Measurements from ENCODE around the gene ELK3. TPM values are rescaled to one million over a fixed set of nuclear protein-coding genes. Genes with fewer than 3 reads are reported as not detected.

ELK3 gene
- total and polyA plus RNA-seq, 2 of the 13 experiments (the other 11 are each of a cell fraction or from before 2014, with no cell fraction given) = 2.9 to 3.2 TPM

DNA sequence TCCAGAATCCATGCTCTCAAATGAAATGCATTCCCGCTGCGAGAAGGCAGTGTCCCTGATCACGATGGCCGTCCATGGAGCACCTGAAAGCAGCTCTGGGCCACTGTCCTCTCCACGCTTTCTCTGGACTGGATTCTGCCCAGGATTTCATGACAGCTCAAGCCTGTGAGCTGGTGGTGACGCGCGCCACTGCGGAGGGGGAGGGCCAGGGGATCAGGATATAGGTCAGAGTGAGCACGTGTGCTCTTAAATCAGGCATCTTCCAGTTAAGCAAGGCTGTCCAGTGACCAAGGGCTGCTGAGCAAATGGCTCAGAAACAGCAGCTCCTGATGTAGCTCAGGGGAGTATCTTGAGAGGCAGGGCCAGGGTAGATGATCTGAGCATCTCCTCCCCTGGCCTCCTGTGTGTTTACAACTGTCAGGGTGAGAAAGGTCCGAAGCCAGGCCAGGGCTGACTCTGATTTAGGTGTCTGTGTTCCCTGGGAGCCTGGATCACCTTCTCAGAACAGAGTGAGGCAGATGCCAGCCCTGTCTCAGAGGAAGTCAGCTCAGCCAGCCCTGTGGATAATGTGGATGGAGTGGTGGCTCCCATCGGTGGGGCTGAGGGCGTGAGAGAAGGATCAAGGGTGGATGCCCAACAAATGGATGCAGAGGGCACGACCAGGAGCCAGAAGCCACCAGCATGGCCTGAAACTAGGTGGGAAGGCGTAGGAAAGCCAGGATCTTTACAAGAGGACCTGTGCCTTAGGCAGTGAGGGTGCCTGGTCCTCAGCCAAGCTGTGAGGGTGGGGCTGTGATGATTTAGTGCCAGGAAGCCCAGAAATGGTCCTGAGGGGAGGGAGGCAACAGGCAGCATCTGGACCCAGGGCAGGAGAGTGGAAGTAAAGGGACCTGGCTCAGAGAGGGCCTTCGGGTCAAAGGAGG is 55.3 kb downstream of the ELK3 start:
- ATAC-seq (no peak), DNase-seq (ENCODE audit: low spot score) (no peak), FAIRE-seq (no peak)
- Histone ChIP-seq H3K27me3 (ENCODE audit: control insufficient read depth in 1 of 2, insufficient read depth in 2 of 2, low read length in 2 of 2) (no peaks in the 10 kb centered on the region), H3K27ac (ENCODE audit: extremely low read length, insufficient read depth, low read length) (no peak overlapping the region), H2AFZ (ENCODE audit: low read length) (no peak overlapping the region), H3K4me1 (ENCODE audit: insufficient read depth, low read length) (peaks cover 12% of the 10 kb centered on the region), H3K4me2 (ENCODE audit: low read depth, low read length) (no peak overlapping the region), H4K20me1 (ENCODE audit: insufficient read depth, low read length) (no peaks in the 10 kb centered on the region), H3K4me3 (replicated peaks in 1 of 3; ENCODE audit: insufficient read depth in 1 of 3, low read depth in 2 of 3, low read length in 3 of 3) (no peak overlapping the region), H3K9me3 (ENCODE audit: low read length) (no peaks in the 10 kb centered on the region), H3K79me2 (ENCODE audit: insufficient read depth, low read length) (no peaks in the 10 kb centered on the region), H3K36me3 (replicated peaks in 1 of 2; ENCODE audit: control insufficient read depth in 1 of 2, insufficient read depth in 2 of 2, low read length in 2 of 2) (peaks cover 0 to 4% of the 10 kb centered on the region in 2 experiments; a peak in 1 of 5 replicates), H3K9ac (ENCODE audit: insufficient read depth, low read depth, low read length) (no peak overlapping the region)
- CTCF ChIA-PET (ENCODE audit: low intra/inter-chr PET ratio, low total read pairs) = no interaction called here
- WGBS (ENCODE audit: low lambda C conversion rate) = 95% methylated on average over 13 of the region's 16 CpGs
- intact Hi-C loops (cut with micrococcal nuclease; ENCODE audit: unreplicated experiment) (no loop called here), in situ Hi-C loops (cut with HindIII; ENCODE audit: extremely low pct_ligation_motif_present, low pct_unique_long_range_greater_than_20kb) (no loop called here)
- POLR2A ChIA-PET = no interaction called here
- no peak for TF ChIP-seq SUZ12 (IDR thresholded peaks at IDR 0.05; ENCODE audit: low read depth, low read length)
- no peak for TF ChIP-seq ZNF670 (CRISPR knock-in tag; IDR thresholded peaks at IDR 0.05; ENCODE audit: borderline replicate concordance)
- TF ChIP-seq, protein P1, sequence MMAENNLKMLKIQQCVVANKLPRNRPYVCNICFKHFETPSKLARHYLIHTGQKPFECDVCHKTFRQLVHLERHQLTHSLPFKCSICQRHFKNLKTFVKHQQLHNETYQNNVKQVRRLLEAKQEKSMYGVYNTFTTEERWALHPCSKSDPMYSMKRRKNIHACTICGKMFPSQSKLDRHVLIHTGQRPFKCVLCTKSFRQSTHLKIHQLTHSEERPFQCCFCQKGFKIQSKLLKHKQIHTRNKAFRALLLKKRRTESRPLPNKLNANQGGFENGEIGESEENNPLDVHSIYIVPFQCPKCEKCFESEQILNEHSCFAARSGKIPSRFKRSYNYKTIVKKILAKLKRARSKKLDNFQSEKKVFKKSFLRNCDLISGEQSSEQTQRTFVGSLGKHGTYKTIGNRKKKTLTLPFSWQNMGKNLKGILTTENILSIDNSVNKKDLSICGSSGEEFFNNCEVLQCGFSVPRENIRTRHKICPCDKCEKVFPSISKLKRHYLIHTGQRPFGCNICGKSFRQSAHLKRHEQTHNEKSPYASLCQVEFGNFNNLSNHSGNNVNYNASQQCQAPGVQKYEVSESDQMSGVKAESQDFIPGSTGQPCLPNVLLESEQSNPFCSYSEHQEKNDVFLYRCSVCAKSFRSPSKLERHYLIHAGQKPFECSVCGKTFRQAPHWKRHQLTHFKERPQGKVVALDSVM (CRISPR knock-in tag; IDR thresholded peaks at IDR 0.05) = no peak
- TF ChIP-seq ZNF292 (CRISPR knock-in tag; IDR thresholded peaks at IDR 0.05; ENCODE audit: borderline replicate concordance, low read depth) = no peak
- TF ChIP-seq ZMYM4 (CRISPR knock-in tag; IDR thresholded peaks at IDR 0.05) = no peak
- no peak for TF ChIP-seq TOE1 (CRISPR knock-in tag; IDR thresholded peaks at IDR 0.05)
- no peak for TF ChIP-seq ZNF674 (CRISPR knock-in tag; IDR thresholded peaks at IDR 0.05; ENCODE audit: low read depth)
- TF ChIP-seq, protein P2, sequence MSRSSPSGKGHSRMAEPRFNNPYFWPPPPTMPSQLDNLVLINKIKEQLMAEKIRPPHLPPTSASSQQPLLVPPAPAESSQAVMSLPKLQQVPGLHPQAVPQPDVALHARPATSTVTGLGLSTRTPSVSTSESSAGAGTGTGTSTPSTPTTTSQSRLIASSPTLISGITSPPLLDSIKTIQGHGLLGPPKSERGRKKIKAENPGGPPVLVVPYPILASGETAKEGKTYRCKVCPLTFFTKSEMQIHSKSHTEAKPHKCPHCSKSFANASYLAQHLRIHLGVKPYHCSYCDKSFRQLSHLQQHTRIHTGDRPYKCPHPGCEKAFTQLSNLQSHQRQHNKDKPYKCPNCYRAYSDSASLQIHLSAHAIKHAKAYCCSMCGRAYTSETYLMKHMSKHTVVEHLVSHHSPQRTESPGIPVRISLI (CRISPR knock-in tag; IDR thresholded peaks at IDR 0.05; ENCODE audit: borderline replicate concordance) = no peak
- TF ChIP-seq KDM6A (CRISPR knock-in tag; IDR thresholded peaks at IDR 0.05; ENCODE audit: low read depth) = no peak
- TF ChIP-seq NCOR1 (IDR thresholded peaks at IDR 0.05; ENCODE audit: borderline replicate concordance, low read length) = no peak
- TF ChIP-seq ETV6 (CRISPR knock-in tag; conservative IDR thresholded peaks at IDR 0.05) = no peak
- no TSS peak for BruUV-seq (replicated peaks)

Data from HepG2 (cell line).